Right lobe of liver (tissue), 4 donors: ENCODE results near the gene ALK.

Experiments
- CTCF ChIP-seq, 4 donors: fragments of 200-600 bp in 3 of 4; fragments of 450-650 bp in 1 of 4; IDR thresholded peaks; one replicate each; pipeline versions ENCODE4 v1.5.1 to v1.8.0; 2016 to 2022; ENCODE audit warnings: antibody characterized with exemption in 4 of 4, mild to moderate bottlenecking in 2 of 4
- POLR2A ChIP-seq: fragments of 450-650 bp; IDR thresholded peaks from one replicate; pipeline ENCODE4 v1.6.1; 2017; ENCODE audit warnings: antibody characterized with exemption, mild to moderate bottlenecking
- donor health status: DM: no; HTN: no; CAD: no.
- donor health status: DM: no; HTN: no; CAD: no.
- donor health status: DM: no; HTN: yes; CAD: no.

GRCh38 chr2:29765721-29766120, 155.7 kb downstream of the ALK start:
- TF ChIP-seq POLR2A: no peak
- no peak for TF ChIP-seq CTCF (IDR thresholded peaks at IDR 0.05)
